Stomach (tissue), 4 donors: Measurements from ENCODE around the gene CEP164.

Source experiments
- CTCF ChIP-seq, 7 experiments: fragments of 450-650 bp in 4 of 7; fragments of 200-600 bp in 3 of 7; sonication (generic) in 3 of 7; IDR thresholded peaks; one replicate each; pipeline ENCODE4 v1.5.1; 2016 to 2019; ENCODE audit warnings: antibody characterized with exemption in 7 of 7, control low read depth in 2 of 7, mild to moderate bottlenecking in 1 of 7
- EP300 ChIP-seq: sonication (generic); formaldehyde crosslinking; IDR thresholded peaks from one replicate; pipeline ENCODE4 v1.6.1; 2017; ENCODE audit warnings: antibody characterized with exemption
- POLR2A ChIP-seq, 4 donors: fragments of 450-650 bp; IDR thresholded peaks; one replicate each; pipeline ENCODE4 v1.6.1; 2016; ENCODE audit warnings: antibody characterized with exemption in 4 of 4, control low read depth in 2 of 4, mild to moderate bottlenecking in 1 of 4, moderate library complexity in 1 of 4
- POLR2AphosphoS5 ChIP-seq, 3 donors: sonication (generic); formaldehyde crosslinking; IDR thresholded peaks; one replicate each; pipeline ENCODE4 v1.6.1; 2016; ENCODE audit warnings: antibody characterized with exemption in 3 of 3

GRCh38 chr11:117396970-117397369, 69.3 kb downstream of the CEP164 start:
- TF ChIP-seq CTCF (IDR thresholded peaks at IDR 0.05) (no peak), POLR2AphosphoS5 (IDR thresholded peaks at IDR 0.05) (no peak), EP300 (no peak), POLR2A (IDR thresholded peaks at IDR 0.05) (no peak)
